Hematopoietic multipotent progenitor cell treated with erythropoietin and hydrocortisone succinate and interleukin-3 and kit ligand, for 15 days (in vitro differentiated cells): Measurements from ENCODE around the gene GLI3.

Experiments
- DNase-seq: peaks from one replicate; pipeline ENCODE4 v3.0.0-alpha.2; 2015; ENCODE audit warnings: low spot score

The GLI3 gene

GRCh38 chr7:42175834-42176723 is 60.9 kb downstream of the GLI3 start:
- no peak for DNase-seq

DNA sequence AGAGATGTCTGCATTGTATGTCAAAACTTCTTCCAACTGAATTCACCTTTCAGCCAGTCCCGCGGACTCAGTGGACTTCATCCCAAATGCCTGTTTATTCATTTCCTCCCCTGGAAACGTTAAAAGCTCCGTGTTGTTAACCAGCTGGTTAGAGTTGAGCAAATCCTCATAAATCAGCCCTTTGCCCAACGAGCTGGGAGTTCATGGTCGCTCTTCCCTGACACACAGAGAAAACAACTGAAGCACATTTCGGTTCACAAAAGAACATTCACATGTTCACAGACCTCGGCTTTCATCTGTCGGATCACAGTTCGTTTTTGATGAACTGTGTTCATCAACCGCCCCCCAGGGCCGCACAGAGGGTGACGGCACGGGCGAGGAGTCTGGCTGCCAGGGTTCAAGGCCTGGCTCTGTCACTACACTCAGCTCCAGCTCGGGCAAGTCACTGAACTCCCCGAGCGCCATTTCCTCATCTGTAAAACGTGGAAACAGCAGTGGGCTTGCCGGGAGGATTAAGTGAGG is 62.6 kb downstream of the GLI3 start:
- DNase-seq, result no peak

GRCh38 chr7:42170724-42171123 is 66.3 kb downstream of the GLI3 start:
- no peak for DNase-seq

GRCh38 chr7:42168512-42168911 is 68.5 kb downstream of the GLI3 start:
- DNase-seq, result no peak

DNA sequence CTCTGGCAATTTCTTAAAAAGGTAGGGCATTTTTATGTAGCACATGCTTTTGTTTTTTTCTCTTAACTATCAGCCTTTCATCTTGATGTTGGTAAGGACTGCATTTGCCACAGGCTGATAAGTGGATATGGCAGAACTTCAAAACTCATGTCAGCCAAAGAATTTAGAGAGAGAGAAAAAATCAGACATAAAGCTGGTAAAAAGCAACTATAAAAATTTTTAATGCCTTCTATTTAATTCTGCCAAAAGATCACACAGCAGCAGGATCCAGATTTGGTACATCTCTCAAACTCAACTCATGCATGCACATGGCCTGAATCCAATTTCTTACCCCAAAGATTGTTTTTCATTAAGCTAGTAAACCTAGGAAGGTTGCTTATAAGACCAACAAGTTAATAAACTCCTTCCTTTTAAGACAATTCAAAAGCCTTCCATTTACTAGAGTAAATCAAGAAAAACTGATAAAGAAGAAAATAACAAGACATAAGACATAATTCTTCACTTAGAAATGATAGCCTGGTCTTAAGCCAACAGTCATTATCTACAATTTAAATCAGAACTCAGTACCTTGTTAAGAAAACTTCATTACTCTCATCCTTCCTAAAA is 69.3 kb downstream of the GLI3 start:
- DNase-seq, result no peak

- no peak for DNase-seq
These were observed 69.8 kb downstream of the GLI3 start for GRCh38 chr7:42167206-42167605.

GRCh38 chr7:42164881-42165428 is 72.1 kb downstream of the GLI3 start:
- no peak for DNase-seq

DNA sequence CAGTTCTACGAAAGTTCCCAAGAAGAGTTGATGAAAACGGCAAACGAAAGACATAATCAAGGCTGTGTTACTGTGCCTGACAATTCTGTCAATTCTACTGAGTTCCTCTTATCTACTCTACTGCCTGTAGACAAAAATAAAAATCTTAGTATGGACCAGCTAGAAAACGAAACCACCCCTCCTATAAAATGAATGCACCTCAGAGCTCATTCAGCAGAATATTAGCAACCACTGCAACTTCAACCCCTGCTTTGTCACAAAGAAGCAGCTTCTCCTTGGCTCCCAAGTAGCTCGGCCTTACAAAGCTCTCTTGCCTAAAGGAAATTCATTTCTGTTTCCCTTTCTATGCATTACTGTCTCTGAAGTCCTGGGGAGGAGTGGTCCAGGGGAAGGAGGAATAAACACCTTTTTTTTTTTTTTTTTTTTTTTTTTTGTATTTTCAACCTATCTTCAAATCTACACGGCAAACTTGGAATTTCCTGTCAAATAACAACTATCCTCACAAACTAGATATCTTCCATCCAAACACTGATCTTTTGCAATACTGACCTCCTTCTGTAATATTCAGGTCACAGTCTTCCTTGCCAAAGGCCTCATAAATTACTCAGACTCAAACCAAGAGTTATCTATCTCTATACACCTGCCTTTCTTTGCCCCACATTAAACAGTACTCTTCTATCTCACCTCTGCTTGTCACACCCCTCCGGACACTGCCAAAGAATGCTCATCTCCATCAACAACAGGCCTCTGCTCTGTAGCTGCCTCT is 74.3 kb downstream of the GLI3 start:
- DNase-seq, result no peak

DNA sequence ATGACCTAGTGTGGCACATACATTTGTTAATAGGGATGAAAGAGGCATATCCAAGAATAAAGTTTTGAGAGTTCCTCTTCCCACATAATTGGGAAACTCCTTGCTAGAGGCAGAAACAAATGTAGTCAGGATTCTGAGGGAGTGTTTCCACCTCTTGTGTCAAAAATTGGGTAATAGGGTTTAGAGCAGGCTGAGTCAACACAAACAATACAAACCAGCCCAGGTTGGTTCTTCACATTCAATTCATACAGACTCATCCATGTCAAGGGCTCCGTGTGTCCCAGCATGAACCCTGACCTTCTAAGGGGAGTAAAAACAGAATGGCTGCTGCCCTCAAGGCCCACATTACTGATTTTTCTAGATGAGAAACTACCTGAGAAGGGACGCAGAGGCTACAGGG is 75.3 kb downstream of the GLI3 start:
- DNase-seq, result no peak

GRCh38 chr7:42161110-42161509 is 75.9 kb downstream of the GLI3 start:
- no peak for DNase-seq

- DNase-seq, result no peak
These were observed 77.9 kb downstream of the GLI3 start for GRCh38 chr7:42159130-42159529.

DNA sequence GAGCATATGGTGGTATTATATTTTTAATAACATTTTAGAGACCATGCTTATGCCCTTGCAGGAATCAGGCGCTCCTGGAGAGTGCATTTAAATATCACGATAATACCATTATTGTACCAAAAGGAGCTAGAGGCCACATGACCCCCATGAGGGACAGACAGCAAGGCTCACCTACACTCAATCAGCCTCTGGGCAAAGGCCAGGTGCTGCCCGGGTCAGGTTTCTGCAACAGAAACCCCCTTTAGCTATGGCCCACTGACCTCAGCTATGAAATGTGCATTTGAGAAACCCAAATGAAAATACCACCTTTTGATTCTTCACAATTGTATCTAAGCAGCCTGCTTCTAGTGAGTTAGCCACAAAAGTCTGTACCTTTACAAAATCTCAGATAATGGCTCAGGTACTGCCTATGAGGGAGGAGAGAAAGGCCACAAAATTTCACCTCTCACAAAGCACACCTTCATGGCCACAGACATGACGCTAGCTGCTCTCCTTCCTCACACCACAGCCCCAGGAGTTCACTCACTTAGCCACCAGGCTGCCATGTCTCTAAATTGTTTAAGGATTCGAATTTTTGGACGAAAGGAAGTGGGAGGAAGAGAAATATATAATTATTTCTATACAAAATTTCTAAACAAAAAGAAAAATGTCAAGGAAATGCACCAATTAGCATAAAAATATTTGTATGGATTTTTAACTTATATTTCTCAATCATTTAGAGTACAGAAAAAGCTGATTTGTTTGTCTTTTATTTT is 79.9 kb downstream of the GLI3 start:
- DNase-seq, result no peak

- DNase-seq, result no peak
These were observed 80.6 kb downstream of the GLI3 start for GRCh38 chr7:42156291-42156865.

DNA sequence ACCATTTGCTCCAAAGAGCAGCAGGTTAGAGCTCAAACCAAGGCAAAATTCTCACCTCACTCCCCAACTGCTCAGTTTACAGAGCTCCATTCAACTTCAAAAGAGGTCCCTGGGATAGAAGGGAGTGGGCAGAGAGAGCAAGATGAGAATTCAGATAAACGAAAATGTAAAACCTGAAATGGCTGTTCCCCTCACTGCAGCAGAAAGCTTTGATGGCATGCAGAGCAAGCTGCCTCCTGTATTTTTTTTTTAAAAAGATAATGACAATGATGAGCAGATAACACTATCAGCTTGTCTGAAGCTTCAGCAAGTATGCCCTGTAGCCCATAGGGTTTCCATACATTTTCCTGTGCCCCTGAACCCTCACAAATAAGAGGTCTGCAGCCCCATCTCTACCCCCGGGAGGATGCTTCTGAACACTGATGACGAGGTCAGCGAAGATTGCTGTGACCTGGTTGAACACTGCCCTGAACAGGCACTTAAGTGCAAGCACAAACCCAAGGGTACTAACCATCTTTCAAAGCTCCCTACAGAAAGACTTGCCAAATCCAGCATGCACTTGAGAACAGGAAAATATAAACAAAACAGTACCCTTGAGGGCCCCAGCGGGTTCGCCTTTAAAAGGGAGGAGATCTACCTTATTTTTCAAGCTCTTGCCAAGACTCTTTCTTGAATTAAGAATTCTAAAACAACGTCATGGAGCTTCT is 81.3 kb downstream of the GLI3 start:
- DNase-seq, result no peak

DNA sequence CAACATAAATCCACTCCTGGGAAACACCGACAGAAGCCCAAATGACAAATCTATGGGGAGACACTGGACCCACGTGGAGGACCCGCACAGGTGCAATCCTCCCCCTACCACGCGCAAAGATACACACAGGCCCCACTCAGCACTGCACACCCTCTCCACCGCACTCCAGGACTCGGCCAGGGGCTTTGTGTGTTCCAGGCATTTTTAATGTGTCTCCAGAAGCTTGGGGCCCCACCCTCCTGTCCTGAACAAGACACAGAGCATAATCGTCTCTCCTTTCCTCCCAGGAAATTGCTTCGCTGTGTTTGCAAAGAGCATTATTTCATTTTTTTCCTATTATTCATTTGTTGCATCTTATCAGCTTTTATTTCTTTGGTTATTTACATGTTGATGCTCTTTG is 82.8 kb downstream of the GLI3 start:
- no peak for DNase-seq

GRCh38 chr7:42152329-42153205 is 84.4 kb downstream of the GLI3 start:
- no peak for DNase-seq

DNA sequence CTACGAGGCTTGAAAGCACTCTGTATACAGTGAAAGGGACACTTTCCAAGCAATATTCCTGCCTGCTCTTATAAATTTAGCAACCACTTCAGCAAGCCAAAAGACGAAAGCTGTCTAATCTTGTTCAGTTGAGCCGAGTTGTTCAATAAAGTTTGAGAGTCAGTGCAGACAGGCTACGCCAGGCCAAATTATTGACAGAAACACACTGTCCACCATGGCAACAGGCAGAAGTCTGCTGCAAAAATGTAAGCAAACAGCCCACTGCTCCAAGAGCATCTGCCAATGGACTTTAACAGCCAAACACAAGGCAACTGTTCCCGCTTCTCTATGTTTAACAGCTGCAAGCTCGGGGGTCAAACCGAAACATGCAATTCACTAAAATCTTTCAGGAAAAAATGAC is 85.7 kb downstream of the GLI3 start:
- no peak for DNase-seq

DNA sequence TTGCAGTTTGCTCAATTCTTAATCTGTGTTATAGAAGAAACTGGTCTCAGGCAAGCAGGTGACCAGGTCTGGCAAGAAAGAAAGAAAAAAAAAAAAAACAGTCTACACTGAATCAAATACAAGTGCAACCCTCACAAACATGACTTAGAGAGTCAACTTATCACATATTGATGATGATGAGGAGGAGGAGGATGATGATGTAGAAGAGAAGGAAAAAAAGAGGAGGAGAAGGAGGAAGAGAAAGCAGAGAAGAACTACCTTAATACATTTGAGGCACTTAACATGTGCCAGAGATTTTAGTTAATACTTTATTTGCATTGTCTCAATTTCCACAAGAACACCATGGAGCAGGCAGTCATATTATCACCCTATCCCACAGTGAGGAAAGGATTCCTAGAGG is 91.5 kb downstream of the GLI3 start:
- DNase-seq, result no peak

GRCh38 chr7:42144604-42145003 is 92.4 kb downstream of the GLI3 start:
- DNase-seq, result no peak
